ENCODE data around the gene SLC25A47. TPM values are rescaled to one million over a fixed set of nuclear protein-coding genes. Genes with fewer than 3 reads are reported as not detected.

The SLC25A47 gene
- total RNA-seq, 2 donors from 2014 or later: not detected

DNA sequence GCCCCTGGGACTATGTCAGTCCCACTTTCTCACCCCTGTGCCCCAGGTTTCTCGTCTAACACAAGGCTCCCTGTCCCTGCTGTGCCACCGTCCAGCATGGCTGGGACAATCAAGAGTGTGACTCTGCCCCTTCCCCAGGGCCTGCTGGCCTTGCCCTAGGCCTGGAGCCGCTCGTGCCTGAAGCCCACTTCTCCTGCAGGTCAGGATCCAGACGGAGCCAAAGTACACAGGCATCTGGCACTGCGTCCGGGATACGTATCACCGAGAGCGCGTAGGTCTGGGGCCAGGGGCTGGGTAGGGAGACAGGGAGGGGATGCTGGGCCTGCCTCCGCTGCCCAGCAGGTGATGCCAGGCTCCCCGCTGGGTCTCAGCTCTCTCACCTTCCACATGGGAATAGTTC lies 2.8 kb downstream of the SLC25A47 start:
- DNase-seq (ENCODE audit: low spot score) (no peak), ATAC-seq (ENCODE audit: insufficient number of reproducible peaks, low FRiP score, low read depth) (no peak)
- no peaks in the 10 kb centered on the region for H3K27me3 ChIP-seq (replicated peaks; ENCODE audit: insufficient read depth)
- peaks cover 0 to 13% of the 10 kb centered on the region in 2 donors for H3K4me1 ChIP-seq (ENCODE audit: control insufficient read depth in 1 of 2, low read depth in 2 of 2)
- TF ChIP-seq CTCF (IDR thresholded peaks at IDR 0.05): no peak
- no peaks in the 10 kb centered on the region for H3K9me3 ChIP-seq
- no peak overlapping the region for H3K4me3 ChIP-seq
- no peaks in the 10 kb centered on the region for H3K36me3 ChIP-seq
- no peak overlapping the region for H3K27ac ChIP-seq

GRCh38 chr14:100327128-100327527 lies 4.0 kb downstream of the SLC25A47 start:
- DNase-seq (ENCODE audit: low spot score): no peak
- Histone ChIP-seq H3K9me3 (no peaks in the 10 kb centered on the region), H3K27ac (no peak overlapping the region), H3K36me3 (no peaks in the 10 kb centered on the region), H3K27me3 (replicated peaks; ENCODE audit: insufficient read depth) (no peaks in the 10 kb centered on the region), H3K4me3 (no peak overlapping the region), H3K4me1 (ENCODE audit: control insufficient read depth in 1 of 2, low read depth in 2 of 2) (peaks cover 0 to 13% of the 10 kb centered on the region in 2 donors)
- TF ChIP-seq CTCF (IDR thresholded peaks at IDR 0.05): no peak
- no peak for ATAC-seq (ENCODE audit: insufficient number of reproducible peaks, low FRiP score, low read depth)

GRCh38 chr14:100328495-100329163 lies 5.5 kb downstream of the SLC25A47 start:
- DNase-seq (ENCODE audit: low spot score): no peak
- ATAC-seq (ENCODE audit: insufficient number of reproducible peaks, low FRiP score, low read depth): no peak
- no peak for TF ChIP-seq CTCF (IDR thresholded peaks at IDR 0.05)
- Histone ChIP-seq H3K27ac (no peak overlapping the region), H3K4me3 (no peak overlapping the region), H3K36me3 (no peaks in the 10 kb centered on the region), H3K27me3 (replicated peaks; ENCODE audit: insufficient read depth) (no peaks in the 10 kb centered on the region), H3K9me3 (no peaks in the 10 kb centered on the region), H3K4me1 (ENCODE audit: control insufficient read depth in 1 of 2, low read depth in 2 of 2) (peaks cover 0 to 13% of the 10 kb centered on the region in 2 donors)

DNA sequence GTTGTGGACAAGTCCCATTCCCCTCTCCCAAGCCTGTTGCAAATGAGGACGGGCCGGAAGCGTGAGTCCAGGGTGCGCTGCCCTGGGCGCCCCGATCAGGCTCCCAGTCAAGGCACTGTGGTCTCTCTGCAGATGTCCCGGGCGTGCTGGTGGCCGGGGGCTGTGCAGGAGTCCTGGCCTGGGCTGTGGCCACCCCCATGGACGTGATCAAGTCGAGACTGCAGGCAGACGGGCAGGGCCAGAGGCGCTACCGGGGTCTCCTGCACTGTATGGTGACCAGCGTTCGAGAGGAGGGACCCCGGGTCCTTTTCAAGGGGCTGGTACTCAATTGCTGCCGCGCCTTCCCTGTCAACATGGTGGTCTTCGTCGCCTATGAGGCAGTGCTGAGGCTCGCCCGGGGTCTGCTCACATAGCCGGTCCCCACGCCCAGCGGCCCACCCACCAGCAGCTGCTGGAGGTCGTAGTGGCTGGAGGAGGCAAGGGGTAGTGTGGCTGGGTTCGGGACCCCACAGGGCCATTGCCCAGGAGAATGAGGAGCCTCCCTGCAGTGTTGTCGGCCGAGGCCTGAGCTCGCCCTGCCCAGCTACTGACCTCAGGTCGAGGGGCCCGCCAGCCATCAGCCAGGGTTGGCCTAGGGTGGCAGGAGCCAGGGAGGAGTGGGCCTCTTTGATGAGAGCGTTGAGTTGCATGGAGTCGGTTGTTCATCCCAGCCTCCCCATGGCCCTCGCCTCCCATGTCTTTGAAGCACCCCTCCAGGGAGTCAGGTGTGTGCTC lies 6.3 kb downstream of the SLC25A47 start:
- no peak for ATAC-seq (ENCODE audit: insufficient number of reproducible peaks, low FRiP score, low read depth)
- no peak for TF ChIP-seq CTCF (IDR thresholded peaks at IDR 0.05)
- DNase-seq (ENCODE audit: low spot score): no peak
- H3K9me3 ChIP-seq: no peaks in the 10 kb centered on the region
- peaks cover 2% of the 10 kb centered on the region for H3K36me3 ChIP-seq
- H3K27ac ChIP-seq: no peak overlapping the region
- H3K4me3 ChIP-seq: no peak overlapping the region
- no peaks in the 10 kb centered on the region for H3K27me3 ChIP-seq (replicated peaks; ENCODE audit: insufficient read depth)
- H3K4me1 ChIP-seq (ENCODE audit: control insufficient read depth in 1 of 2, low read depth in 2 of 2): peaks cover 0 to 13% of the 10 kb centered on the region in 2 donors

DNA sequence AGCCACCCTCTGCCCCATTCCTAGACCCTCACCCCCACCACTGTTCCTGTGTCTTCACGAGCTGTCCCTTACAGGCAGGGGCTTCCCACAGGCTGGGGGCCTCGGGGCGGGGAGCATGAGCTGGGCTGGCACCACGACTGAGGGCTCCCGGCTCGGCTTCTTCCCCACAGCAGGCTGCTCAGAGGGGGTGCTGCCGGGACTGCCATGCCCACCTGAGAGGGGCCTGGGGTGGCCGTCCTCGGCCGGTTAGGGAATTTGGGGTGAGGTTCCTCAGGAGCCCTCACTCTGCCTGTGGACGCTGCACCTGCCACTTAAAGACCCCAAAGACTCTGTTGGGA lies 6.8 kb downstream of the SLC25A47 start:
- Histone ChIP-seq H3K27me3 (replicated peaks; ENCODE audit: insufficient read depth) (no peaks in the 10 kb centered on the region), H3K4me3 (no peak overlapping the region), H3K9me3 (no peaks in the 10 kb centered on the region), H3K4me1 (ENCODE audit: control insufficient read depth in 1 of 2, low read depth in 2 of 2) (peaks cover 0 to 13% of the 10 kb centered on the region in 2 donors), H3K27ac (no peak overlapping the region), H3K36me3 (peaks cover 7% of the 10 kb centered on the region)
- no peak for ATAC-seq (ENCODE audit: insufficient number of reproducible peaks, low FRiP score, low read depth)
- TF ChIP-seq CTCF (IDR thresholded peaks at IDR 0.05): no peak
- DNase-seq (ENCODE audit: low spot score): no peak

Data from thoracic aorta (tissue), 2 donors.